GM18861 (cell line): ENCODE measurements around the gene BRI3BP.
"Not testable (repeated sequence)": the region's sequence is repeated elsewhere in the genome, so short reads cannot be mapped to it uniquely, and the experiment has no call there.

Source experiments
- ATAC-seq: cut with Tn5 transposase; IDR thresholded peaks from one replicate; pipeline ENCODE4 v1.9.1; 2021; ENCODE audit not compliant: unreplicated experiment

BRI3BP gene

GRCh38 chr12:124972211-124972610 lies 21.2 kb upstream of the BRI3BP start:
- ATAC-seq: no peak

GRCh38 chr12:124975276-124975675 lies 18.2 kb upstream of the BRI3BP start:
- ATAC-seq: no peak

- ATAC-seq: no peak
Observed at GRCh38 chr12:124976999-124977398, 16.4 kb upstream of the BRI3BP start.

- ATAC-seq: no peak
Observed at GRCh38 chr12:124979568-124979967, 13.9 kb upstream of the BRI3BP start.

GRCh38 chr12:124980098-124980892 lies 13.2 kb upstream of the BRI3BP start:
- no peak for ATAC-seq

- ATAC-seq: not testable (repeated sequence)
Observed at GRCh38 chr12:124986876-124987275, 6.6 kb upstream of the BRI3BP start.

- ATAC-seq: no peak
Observed at GRCh38 chr12:124992874-124993625, 395 bp upstream of the BRI3BP start.

- no peak for ATAC-seq
Observed at GRCh38 chr12:124994437-124994975, 1.1 kb downstream of the BRI3BP start.

- ATAC-seq: no peak
Observed at GRCh38 chr12:124995200-124995961, 1.9 kb downstream of the BRI3BP start.

GRCh38 chr12:124998705-124999104 lies 5.3 kb downstream of the BRI3BP start:
- ATAC-seq: no peak

GRCh38 chr12:125001636-125002035 lies 8.2 kb downstream of the BRI3BP start:
- ATAC-seq: no peak

- no peak for ATAC-seq
Observed at GRCh38 chr12:125003021-125003420, 9.6 kb downstream of the BRI3BP start.

GRCh38 chr12:125004621-125005020 lies 11.2 kb downstream of the BRI3BP start:
- no peak for ATAC-seq

GRCh38 chr12:125005652-125006051 lies 12.2 kb downstream of the BRI3BP start:
- ATAC-seq: no peak

GRCh38 chr12:125006365-125006764 lies 12.9 kb downstream of the BRI3BP start:
- no peak for ATAC-seq

- ATAC-seq: no peak
Observed at GRCh38 chr12:125013816-125014442, 20.5 kb downstream of the BRI3BP start.

- ATAC-seq: no peak
Observed at GRCh38 chr12:125014526-125014925, 21.1 kb downstream of the BRI3BP start.

GRCh38 chr12:125015680-125016310 lies 22.4 kb downstream of the BRI3BP start:
- no peak for ATAC-seq

GRCh38 chr12:125017801-125018200 lies 24.4 kb downstream of the BRI3BP start:
- no peak for ATAC-seq

- ATAC-seq: no peak
Observed at GRCh38 chr12:125018356-125018755, 24.9 kb downstream of the BRI3BP start.
